ENCODE data around the gene RAPGEF4. TPM values are rescaled to one million over a fixed set of nuclear protein-coding genes. Genes with fewer than 3 reads are reported as not detected.

RAPGEF4 gene
- total RNA-seq, 4 donors from 2014 or later: 1.4 to 5.5 (median 1.8) TPM

- Histone ChIP-seq H3K27me3 (no peaks in the 10 kb centered on the region), H3K9me3 (no peaks in the 10 kb centered on the region), H3K36me3 (no peaks in the 10 kb centered on the region), H3K4me1 (peaks cover 1 to 7% of the 10 kb centered on the region in 2 donors), H3K27ac (no peak overlapping the region), H3K4me3 (no peak overlapping the region)
- in situ Hi-C loops (cut with MboI; ENCODE audit: low sequenced_read_pairs in 4 of 4): no loop called here
- no peak for ATAC-seq
- intact Hi-C loops (cut with DNase I; ENCODE audit: low total_unique reads): no loop called here
- DNase-seq: no peak
- TF ChIP-seq POLR2A (IDR thresholded peaks at IDR 0.05) (no peak), CTCF (IDR thresholded peaks at IDR 0.05 in 4 of 5, conservative IDR thresholded peaks at IDR 0.05 in 1 of 5) (no peak)
These were observed 121.0 kb downstream of the RAPGEF4 start for GRCh38 chr2:172856606-172857005.

GRCh38 chr2:172858473-172858745, 122.8 kb downstream of the RAPGEF4 start:
- Histone ChIP-seq H3K27ac (no peak overlapping the region), H3K36me3 (no peaks in the 10 kb centered on the region), H3K4me1 (peaks cover 5 to 15% of the 10 kb centered on the region in 2 donors), H3K4me3 (no peak overlapping the region), H3K27me3 (no peaks in the 10 kb centered on the region), H3K9me3 (no peaks in the 10 kb centered on the region)
- intact Hi-C loops (cut with DNase I; ENCODE audit: low total_unique reads) (no loop called here), in situ Hi-C loops (cut with MboI; ENCODE audit: low sequenced_read_pairs in 4 of 4) (no loop called here)
- ATAC-seq (no peak), DNase-seq (no peak)
- TF ChIP-seq POLR2A (IDR thresholded peaks at IDR 0.05): no peak
- no peak for TF ChIP-seq CTCF (IDR thresholded peaks at IDR 0.05 in 4 of 5, conservative IDR thresholded peaks at IDR 0.05 in 1 of 5)

GRCh38 chr2:172859581-172860335, 124.1 kb downstream of the RAPGEF4 start:
- in situ Hi-C loops (cut with MboI; ENCODE audit: low sequenced_read_pairs in 4 of 4) (loop anchor here in 1 of 4 donors (10.0 kb wide), 1 partner anchor 75 kb away; no protein-coding TSS in a partner anchor), intact Hi-C loops (cut with DNase I; ENCODE audit: low total_unique reads) (no loop called here)
- peaks cover 5 to 15% of the 10 kb centered on the region in 2 donors for H3K4me1 ChIP-seq
- peak overlapping the region in 3 of 4 donors; percentile 4 to 21 (median 12) for H3K27ac ChIP-seq
- H3K9me3 ChIP-seq: no peaks in the 10 kb centered on the region
- peak overlapping the region in 3 of 4 donors; percentile 5 to 21 (median 9) for H3K4me3 ChIP-seq
- no peak for DNase-seq
- no peak for TF ChIP-seq CTCF (IDR thresholded peaks at IDR 0.05 in 4 of 5, conservative IDR thresholded peaks at IDR 0.05 in 1 of 5)
- TF ChIP-seq POLR2A (IDR thresholded peaks at IDR 0.05): no peak
- H3K36me3 ChIP-seq: no peaks in the 10 kb centered on the region
- no peak for ATAC-seq
- H3K27me3 ChIP-seq: no peaks in the 10 kb centered on the region

GRCh38 chr2:172860336-172860707, 124.7 kb downstream of the RAPGEF4 start:
- no peak for DNase-seq
- TF ChIP-seq CTCF (IDR thresholded peaks at IDR 0.05 in 4 of 5, conservative IDR thresholded peaks at IDR 0.05 in 1 of 5): no peak
- no peak for TF ChIP-seq POLR2A (IDR thresholded peaks at IDR 0.05)
- in situ Hi-C loops (cut with MboI; ENCODE audit: low sequenced_read_pairs in 4 of 4): loop anchor here in 1 of 4 donors (10.0 kb wide), 1 partner anchor 74 kb away; no protein-coding TSS in a partner anchor
- Histone ChIP-seq H3K9me3 (no peaks in the 10 kb centered on the region), H3K36me3 (no peaks in the 10 kb centered on the region), H3K27me3 (no peaks in the 10 kb centered on the region), H3K4me3 (peak overlapping the region in 2 of 4 donors; percentile 5 to 21), H3K27ac (peak overlapping the region in 3 of 4 donors; percentile 4 to 21 (median 12)), H3K4me1 (peaks cover 5 to 15% of the 10 kb centered on the region in 2 donors)
- ATAC-seq: no peak
- intact Hi-C loops (cut with DNase I; ENCODE audit: low total_unique reads): no loop called here
